H7 (cell line): ENCODE data around the gene CBX7. TPM values are rescaled to one million over a fixed set of nuclear protein-coding genes. Genes with fewer than 3 reads are reported as not detected.
"Not testable (repeated sequence)": the region's sequence is repeated elsewhere in the genome, so short reads cannot be mapped to it uniquely, and the experiment has no call there.

ENCODE experiments used
- DNase-seq: peaks from one replicate; pipeline ENCODE4 v3.0.0; 2012
- H3K27me3 ChIP-seq: 2 replicates; pipeline ENCODE4 v1.6.0; 2011; ENCODE audit warnings: mild to moderate bottlenecking, low read length; ENCODE audit not compliant: control insufficient read depth, insufficient read depth
- H3K36me3 ChIP-seq: replicated peaks from 2 replicates; pipeline ENCODE4 v1.5.1; 2011; ENCODE audit warnings: low read length; ENCODE audit not compliant: control insufficient read depth, insufficient read depth
- H3K4me3 ChIP-seq: 2 replicates; pipeline ENCODE4 v1.5.1; 2011; ENCODE audit warnings: low read depth, mild to moderate bottlenecking, control low read depth, low read length, moderate library complexity; ENCODE audit not compliant: insufficient read depth
- total RNA-seq: library from RNA; depleted of rRNA; stranded (reverse); fragments of >200 nt; shearing (Covaris generic); gene quantifications from 2 replicates; pipeline ENCODE4 v1.2.3, GENCODE V29; 2014

The CBX7 gene
- total RNA-seq, 1 experiment from 2014 or later, result 4.5 TPM

GRCh38 chr22:39177791-39178190 is 25.3 kb upstream of the CBX7 start:
- Histone ChIP-seq H3K4me3 (no peak overlapping the region), H3K36me3 (no peaks in the 10 kb centered on the region), H3K27me3 (no peaks in the 10 kb centered on the region)
- no peak for DNase-seq

GRCh38 chr22:39177456-39177775 is 24.9 kb upstream of the CBX7 start:
- Histone ChIP-seq H3K4me3 (no peak overlapping the region), H3K27me3 (no peaks in the 10 kb centered on the region)
- no peak for DNase-seq

GRCh38 chr22:39176714-39177455 is 24.4 kb upstream of the CBX7 start:
- H3K36me3 ChIP-seq, result no peaks in the 10 kb centered on the region
- H3K4me3 ChIP-seq, result no peak overlapping the region
- no peaks in the 10 kb centered on the region for H3K27me3 ChIP-seq
- DNase-seq, result peak; percentile 48

More at GRCh38 chr22:39177456-39177775, 24.9 kb upstream of the CBX7 start:
- no peaks in the 10 kb centered on the region for H3K36me3 ChIP-seq

DNA sequence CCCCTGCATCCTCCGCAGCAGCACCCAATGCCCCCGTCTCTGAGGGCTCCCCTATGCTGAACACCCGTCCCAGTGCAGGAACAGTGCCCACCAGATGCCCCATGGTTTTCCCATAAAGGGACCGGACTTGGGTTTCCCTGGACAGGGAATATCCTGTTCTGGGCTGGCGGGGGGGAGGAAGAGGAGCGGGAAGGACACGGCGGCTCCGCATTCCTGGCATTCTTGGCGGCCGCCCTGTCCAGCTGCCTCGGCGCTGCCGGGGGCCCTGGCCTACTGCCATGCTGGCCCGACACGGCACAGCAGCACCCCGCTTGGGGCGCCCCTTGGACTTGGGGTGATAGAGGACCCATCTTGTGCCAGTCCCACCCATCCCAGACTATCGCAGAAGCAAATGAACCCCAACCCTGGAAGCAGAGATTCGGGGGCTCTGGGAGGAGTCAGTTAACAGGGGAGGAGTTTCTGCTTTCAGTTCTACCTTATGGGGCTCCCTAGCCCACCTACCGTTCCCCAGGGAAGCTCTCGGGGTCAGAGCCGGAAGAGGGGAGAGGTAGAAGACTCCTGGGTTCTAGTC is 23.7 kb upstream of the CBX7 start:
- peak; percentile 89 for DNase-seq
- no peaks in the 10 kb centered on the region for H3K27me3 ChIP-seq
- H3K4me3 ChIP-seq, result no peak overlapping the region
- no peaks in the 10 kb centered on the region for H3K36me3 ChIP-seq

DNA sequence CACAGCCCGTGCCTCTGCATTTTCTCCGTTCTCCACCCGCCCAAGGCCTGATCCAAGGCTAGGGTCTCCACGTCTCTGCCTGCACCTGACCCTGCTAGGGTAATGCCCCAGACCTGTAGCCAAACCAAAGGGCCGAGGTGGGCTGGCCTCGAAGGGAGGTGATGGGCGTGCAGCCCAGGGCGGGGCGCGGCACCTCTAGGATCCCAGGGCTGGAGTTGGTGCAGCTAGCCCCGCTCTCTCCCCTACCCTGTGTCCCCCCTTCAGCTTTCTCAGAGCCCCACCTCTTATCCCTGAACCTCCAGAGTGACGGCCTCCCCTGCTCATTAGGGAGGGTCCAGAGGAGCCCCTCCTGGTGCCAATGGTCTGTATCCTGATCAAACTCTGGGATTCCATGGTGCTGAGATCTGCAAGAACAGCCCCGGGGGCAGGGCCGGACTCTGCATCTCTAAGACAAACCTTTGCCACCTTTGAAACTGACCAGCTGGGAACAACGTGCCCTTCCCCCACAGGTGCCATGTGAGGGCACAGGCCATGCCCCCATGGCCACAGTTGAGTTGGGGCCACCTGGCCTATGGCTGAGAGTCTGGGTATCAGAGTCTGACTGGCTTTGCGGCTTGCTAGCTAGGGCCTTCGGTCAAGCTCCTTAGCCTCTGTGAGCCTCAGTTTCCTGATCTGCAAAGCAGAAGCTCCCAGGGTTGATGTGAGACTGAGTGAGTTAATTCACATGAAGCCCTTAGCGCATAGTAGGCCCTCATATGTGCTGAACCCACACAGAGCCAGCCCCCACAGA is 23.1 kb upstream of the CBX7 start:
- DNase-seq, result peak; percentile 52
- H3K36me3 ChIP-seq, result no peaks in the 10 kb centered on the region
- no peak overlapping the region for H3K4me3 ChIP-seq
- H3K27me3 ChIP-seq, result no peaks in the 10 kb centered on the region

GRCh38 chr22:39174498-39175352 is 22.2 kb upstream of the CBX7 start:
- peak; percentile 97 for DNase-seq
- no peak overlapping the region for H3K4me3 ChIP-seq
- H3K27me3 ChIP-seq, result no peaks in the 10 kb centered on the region
- H3K36me3 ChIP-seq, result no peaks in the 10 kb centered on the region

DNA sequence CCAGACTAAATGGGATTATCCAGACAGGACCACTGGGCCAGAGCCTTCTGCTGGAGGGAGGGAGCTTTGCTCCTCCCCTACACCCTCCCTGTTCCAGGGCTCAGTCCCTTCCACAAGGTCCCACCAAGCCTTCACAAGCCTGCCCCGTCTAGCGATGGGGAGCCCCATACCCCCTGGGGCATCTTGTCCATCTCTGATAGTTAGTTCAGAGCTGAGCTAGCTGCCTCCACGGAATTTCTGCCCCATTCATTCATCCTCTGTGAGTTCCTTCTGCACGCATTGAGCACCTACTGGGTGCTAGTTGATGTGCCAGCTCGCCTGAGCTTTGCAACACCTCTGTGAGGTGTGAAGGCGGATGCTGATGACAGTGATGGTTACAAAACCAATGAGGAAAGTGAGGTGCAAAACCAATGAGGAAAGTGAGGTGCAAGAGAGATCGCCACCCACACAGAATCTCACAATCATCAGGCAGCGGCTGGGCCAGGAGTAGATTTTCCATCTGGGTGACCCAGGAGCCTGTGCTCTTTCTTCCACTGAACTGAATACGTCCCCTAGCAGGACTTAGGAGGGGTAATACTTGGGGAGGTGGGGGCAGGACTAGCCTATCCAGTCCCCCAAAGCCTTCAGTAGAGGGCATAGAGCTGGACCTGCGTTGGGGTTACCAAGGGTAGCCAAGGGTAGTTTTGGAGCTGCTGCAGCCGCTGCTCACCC is 21.5 kb upstream of the CBX7 start:
- Histone ChIP-seq H3K36me3 (no peaks in the 10 kb centered on the region), H3K27me3 (no peaks in the 10 kb centered on the region), H3K4me3 (no peak overlapping the region)
- no peak for DNase-seq

- no peaks in the 10 kb centered on the region for H3K27me3 ChIP-seq
- no peaks in the 10 kb centered on the region for H3K36me3 ChIP-seq
- H3K4me3 ChIP-seq, result no peak overlapping the region
- no peak for DNase-seq
Measured at GRCh38 chr22:39173050-39173706, 20.7 kb upstream of the CBX7 start.

GRCh38 chr22:39172265-39173049 is 20.0 kb upstream of the CBX7 start:
- DNase-seq, H3K4me3 ChIP-seq, H3K27me3 ChIP-seq, H3K36me3 ChIP-seq: not testable (repeated sequence)

DNA sequence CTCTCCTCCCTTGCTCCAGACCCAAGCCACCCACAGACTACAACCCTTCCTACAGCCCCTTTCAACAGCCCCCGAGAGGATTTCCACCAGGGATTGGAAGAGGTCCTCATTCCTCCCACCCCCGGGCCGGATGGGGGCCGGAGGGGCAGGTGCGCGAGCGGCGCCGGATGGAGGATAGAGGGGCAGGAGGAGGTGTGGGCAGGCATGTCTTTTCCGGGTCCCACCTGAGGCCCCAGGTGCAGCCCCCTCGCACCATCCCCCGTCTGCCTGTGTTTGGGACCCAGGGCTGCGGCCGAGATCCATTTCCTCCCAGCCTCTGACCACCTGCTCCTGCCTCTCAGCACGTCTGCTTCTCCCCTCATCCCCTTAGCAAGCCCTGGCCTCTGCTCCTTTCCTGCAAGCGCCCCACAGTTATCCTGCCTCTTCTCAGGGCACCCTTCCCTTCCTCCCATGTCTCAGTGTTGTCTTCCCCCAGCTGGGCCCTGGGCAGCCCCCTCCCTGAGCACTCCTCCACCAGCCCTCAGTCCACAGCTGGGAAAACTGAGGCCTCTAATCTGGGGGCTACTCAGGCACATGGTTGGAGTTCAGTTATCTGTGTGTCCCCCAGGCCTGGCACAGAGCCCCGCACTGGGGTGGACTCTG is 19.3 kb upstream of the CBX7 start:
- H3K27me3 ChIP-seq, result no peaks in the 10 kb centered on the region
- DNase-seq, result peak; percentile 69
- no peaks in the 10 kb centered on the region for H3K36me3 ChIP-seq
- no peak overlapping the region for H3K4me3 ChIP-seq

DNA sequence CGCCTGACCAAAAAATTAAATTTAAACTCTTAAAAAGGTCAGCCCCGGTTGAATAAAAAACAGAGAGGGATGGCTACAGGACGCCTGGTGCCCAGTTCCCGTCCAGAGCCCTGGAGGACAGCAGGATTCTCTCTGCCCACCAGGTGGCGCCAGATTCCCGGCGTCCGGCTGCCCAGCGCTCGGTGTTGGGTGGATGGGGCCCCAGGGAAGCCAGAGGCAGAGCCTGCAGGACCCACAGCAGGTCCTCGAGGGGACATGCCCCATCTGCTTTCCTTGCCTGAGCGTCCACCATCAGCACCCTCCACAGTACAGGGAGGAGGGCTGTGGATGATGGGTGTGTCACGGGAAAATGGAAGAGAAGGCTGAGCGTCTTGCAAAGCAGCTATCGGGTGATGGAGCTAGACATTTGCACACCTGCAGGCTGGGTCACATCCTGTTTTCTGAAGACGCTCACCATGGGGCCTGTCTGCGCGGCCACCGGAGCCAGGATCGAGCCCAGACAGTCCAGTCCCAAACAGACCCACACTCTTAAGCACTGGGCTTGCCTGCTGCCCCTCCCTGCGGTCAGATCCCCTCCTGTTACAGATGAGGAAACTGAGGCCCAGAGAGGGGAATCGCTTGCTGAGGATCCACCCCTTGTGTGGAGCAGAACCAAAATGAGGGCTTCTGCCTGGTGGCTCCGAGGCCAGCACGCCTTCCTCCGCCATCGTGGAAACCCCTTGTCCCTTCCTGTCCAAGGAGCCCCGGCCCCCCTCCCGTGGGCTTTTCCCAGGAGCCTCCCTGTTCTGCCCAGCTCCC is 18.5 kb upstream of the CBX7 start:
- Histone ChIP-seq H3K27me3 (no peaks in the 10 kb centered on the region), H3K4me3 (no peak overlapping the region), H3K36me3 (no peaks in the 10 kb centered on the region)
- DNase-seq, result peak; percentile 92

DNA sequence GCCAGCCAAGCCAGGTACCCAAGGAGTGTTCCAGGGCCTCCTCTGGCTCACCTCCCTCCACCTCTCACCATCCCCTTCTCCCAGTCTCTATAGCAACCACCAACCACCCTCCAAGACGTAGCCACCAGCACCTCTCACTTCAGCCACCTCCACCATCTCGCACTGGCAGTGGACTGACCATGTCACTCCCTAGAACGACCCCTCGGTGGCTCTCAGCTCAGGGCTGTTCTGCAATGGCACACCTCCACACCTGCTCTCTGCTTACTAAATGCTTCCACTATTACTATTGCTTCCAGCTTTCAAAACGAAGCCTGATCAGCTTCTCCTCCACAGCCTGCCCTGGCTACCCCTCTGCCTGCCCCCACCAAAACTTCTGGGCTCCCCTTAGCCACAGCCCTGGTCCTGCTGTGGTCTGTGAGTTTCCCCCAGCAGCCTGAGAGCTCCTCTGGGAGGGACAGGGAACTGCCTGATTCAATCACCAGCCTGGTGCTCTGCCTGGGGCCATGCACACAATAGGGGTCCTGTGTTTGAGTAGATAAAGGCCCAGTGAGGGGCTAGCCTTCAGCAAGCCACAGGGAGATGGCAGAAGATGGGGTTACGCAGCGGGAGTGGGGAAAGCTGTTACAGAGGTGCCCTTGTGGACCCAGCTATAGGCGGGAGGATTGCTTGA is 17.5 kb upstream of the CBX7 start:
- peak; percentile 40 for DNase-seq
- Histone ChIP-seq H3K4me3 (no peak overlapping the region), H3K36me3 (no peaks in the 10 kb centered on the region), H3K27me3 (no peaks in the 10 kb centered on the region)
